Esophagus muscularis mucosa (tissue), 4 donors: Measurements from ENCODE around the gene TPGS2. TPM values are rescaled to one million over a fixed set of nuclear protein-coding genes. Genes with fewer than 3 reads are reported as not detected.

Experiments
- DNase-seq: peaks from one replicate; pipeline ENCODE4 v3.0.0-alpha.2; 2017; ENCODE audit errors: extremely low spot score
- H3K27ac ChIP-seq, 4 donors: fragments of 200-600 bp; sonication (generic); replicated peaks in 1 of 4; 1 replicate in 3 of 4; 2 replicates in 1 of 4; pipeline ENCODE4 v1.5.1; 2016 to 2019; ENCODE audit warnings: mild to moderate bottlenecking in 1 of 4
- H3K27me3 ChIP-seq, 4 donors: fragments of 200-600 bp; sonication (generic); one replicate each; pipeline versions ENCODE4 v1.5.1 to v1.6.0; 2016 to 2019
- H3K36me3 ChIP-seq, 4 donors: fragments of 200-600 bp; sonication (generic); one replicate each; pipeline ENCODE4 v1.5.1; 2016 to 2019
- H3K4me1 ChIP-seq, 4 donors: fragments of 200-600 bp; sonication (generic); one replicate each; pipeline ENCODE4 v1.5.1; 2016 to 2019
- H3K4me3 ChIP-seq, 4 donors: fragments of 200-600 bp; sonication (generic); 1 replicate in 2 of 4; 2 replicates in 2 of 4; pipeline ENCODE4 v1.5.1; 2016 to 2019; ENCODE audit warnings: mild to moderate bottlenecking in 4 of 4, moderate library complexity in 1 of 4
- H3K9me3 ChIP-seq, 4 donors: fragments of 200-600 bp; sonication (generic); 1 replicate in 3 of 4; 2 replicates in 1 of 4; pipeline ENCODE4 v1.5.1; 2016 to 2019
- EP300 ChIP-seq: sonication (generic); formaldehyde crosslinking; IDR thresholded peaks from one replicate; pipeline ENCODE4 v1.6.1; 2017; ENCODE audit warnings: antibody characterized with exemption
- POLR2A ChIP-seq: fragments of 450-650 bp; IDR thresholded peaks from one replicate; pipeline ENCODE4 v1.6.1; 2017; ENCODE audit warnings: antibody characterized with exemption, moderate library complexity, mild to moderate bottlenecking, low read depth
- POLR2AphosphoS5 ChIP-seq, 2 donors: sonication (generic); formaldehyde crosslinking; IDR thresholded peaks; one replicate each; pipeline ENCODE4 v1.6.1; 2017; ENCODE audit warnings: antibody characterized with exemption in 2 of 2
- WGBS: methylation state at CpG from one replicate; pipeline ENCODE4 v1.1.5; 2018; 5-methylcytosine and 5-hydroxymethylcytosine counted together
- intact Hi-C: fragments of 100-400 bp; cut with DNase I; formaldehyde crosslinking; loops from one replicate; pipeline ENCODE4 v1.15.1; 2023
- total RNA-seq, 4 donors: library from RNA; depleted of rRNA; stranded (reverse); fragments of >200 nt; gene quantifications; one replicate each; pipeline versions ENCODE4 v1.1.0 to v1.2.1, GENCODE V29; 2016
- TF ChIP-seq, protein P1 (sequence below), 3 experiments: fragments of 200-600 bp in 2 of 3; fragments of 450-650 bp in 1 of 3; sonication (generic) in 2 of 3; IDR thresholded peaks; one replicate each; pipeline ENCODE4 v1.5.1; 2017 to 2019; ENCODE audit warnings: antibody characterized with exemption in 3 of 3, mild to moderate bottlenecking in 2 of 3, moderate library complexity in 1 of 3

TPGS2 gene
- total RNA-seq, 4 donors from 2014 or later: 74.3 to 117 (median 91.5) TPM

DNA sequence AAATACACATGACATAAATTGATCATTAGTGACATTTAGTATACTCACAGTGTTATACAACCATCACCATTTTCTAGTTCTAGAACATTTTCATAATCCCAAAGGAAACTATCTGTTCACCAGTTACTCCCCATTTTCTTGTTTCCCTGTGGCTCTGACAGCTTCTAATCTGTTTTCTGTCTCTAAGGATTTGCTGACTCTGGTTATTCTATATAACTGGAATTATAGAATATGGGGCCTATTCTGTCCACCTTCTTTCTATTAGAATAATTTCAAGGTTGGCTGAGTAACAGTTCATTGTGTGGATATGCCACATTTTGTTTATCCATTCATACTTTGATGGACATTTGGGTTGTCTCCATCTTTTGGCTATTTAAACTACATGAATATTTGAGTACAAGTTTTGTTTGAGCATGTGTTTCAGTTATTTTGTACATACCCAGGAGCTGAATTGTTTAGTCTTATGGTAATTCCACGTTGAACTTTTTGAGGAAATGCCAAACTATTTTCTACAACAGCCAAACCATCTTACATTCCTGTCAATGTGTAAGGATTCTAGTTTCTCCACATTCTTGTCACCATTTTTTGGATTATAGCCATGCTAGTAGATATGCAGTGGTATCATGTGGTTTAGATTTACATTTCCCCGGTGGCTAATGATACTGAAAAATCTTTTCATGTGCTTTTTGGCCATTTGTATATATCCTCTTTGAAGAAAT lies 20.6 kb upstream of the TPGS2 start:
- intact Hi-C loops: no loop called here
- Histone ChIP-seq H3K9me3 (no peaks in the 10 kb centered on the region), H3K27ac (no peak overlapping the region), H3K4me1 (no peaks in the 10 kb centered on the region), H3K4me3 (no peak overlapping the region), H3K27me3 (no peaks in the 10 kb centered on the region), H3K36me3 (peaks cover 0 to 8% (median 3%) of the 10 kb centered on the region in 4 donors)
- TF ChIP-seq, protein P1, sequence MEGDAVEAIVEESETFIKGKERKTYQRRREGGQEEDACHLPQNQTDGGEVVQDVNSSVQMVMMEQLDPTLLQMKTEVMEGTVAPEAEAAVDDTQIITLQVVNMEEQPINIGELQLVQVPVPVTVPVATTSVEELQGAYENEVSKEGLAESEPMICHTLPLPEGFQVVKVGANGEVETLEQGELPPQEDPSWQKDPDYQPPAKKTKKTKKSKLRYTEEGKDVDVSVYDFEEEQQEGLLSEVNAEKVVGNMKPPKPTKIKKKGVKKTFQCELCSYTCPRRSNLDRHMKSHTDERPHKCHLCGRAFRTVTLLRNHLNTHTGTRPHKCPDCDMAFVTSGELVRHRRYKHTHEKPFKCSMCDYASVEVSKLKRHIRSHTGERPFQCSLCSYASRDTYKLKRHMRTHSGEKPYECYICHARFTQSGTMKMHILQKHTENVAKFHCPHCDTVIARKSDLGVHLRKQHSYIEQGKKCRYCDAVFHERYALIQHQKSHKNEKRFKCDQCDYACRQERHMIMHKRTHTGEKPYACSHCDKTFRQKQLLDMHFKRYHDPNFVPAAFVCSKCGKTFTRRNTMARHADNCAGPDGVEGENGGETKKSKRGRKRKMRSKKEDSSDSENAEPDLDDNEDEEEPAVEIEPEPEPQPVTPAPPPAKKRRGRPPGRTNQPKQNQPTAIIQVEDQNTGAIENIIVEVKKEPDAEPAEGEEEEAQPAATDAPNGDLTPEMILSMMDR (IDR thresholded peaks at IDR 0.05): no peak
- TF ChIP-seq POLR2AphosphoS5 (IDR thresholded peaks at IDR 0.05) (no peak), POLR2A (no peak)
- WGBS: 58% methylated on average over 2 of the region's 2 CpGs
- DNase-seq: no peak

DNA sequence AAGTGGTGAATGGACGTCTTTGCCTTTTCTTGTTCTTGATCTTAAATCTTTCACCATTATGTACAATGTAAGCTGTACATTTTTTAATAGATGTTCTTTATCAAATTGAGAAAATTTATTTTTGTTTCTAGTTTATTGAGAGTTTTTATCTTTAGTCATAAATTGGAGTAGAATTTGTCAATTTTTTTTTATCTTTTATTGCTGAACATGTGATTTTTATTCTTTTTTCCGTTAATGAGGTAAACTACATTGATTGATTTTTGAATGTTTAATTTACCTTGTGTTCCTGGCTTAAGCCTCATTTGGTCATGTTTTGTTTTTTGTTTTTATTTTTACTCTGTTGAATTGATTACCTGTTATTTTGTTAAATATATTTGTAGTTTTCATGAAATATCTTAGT lies 19.8 kb upstream of the TPGS2 start:
- 96% methylated on average over 2 of the region's 2 CpGs for WGBS
- intact Hi-C loops: no loop called here

GRCh38 chr18:36843784-36844183 lies 15.0 kb upstream of the TPGS2 start:
- intact Hi-C loops: no loop called here
- H3K36me3 ChIP-seq: peaks cover 0 to 17% (median 0%) of the 10 kb centered on the region in 4 donors
- TF ChIP-seq POLR2AphosphoS5 (IDR thresholded peaks at IDR 0.05): no peak
- no peak for TF ChIP-seq POLR2A
- TF ChIP-seq, protein P1 (IDR thresholded peaks at IDR 0.05): no peak
- no peak for TF ChIP-seq EP300

More for the DNA sequence above, 19.8 kb upstream of the TPGS2 start:
- no peaks in the 10 kb centered on the region for H3K9me3 ChIP-seq
- DNase-seq: no peak
- H3K27ac ChIP-seq: no peak overlapping the region
- no peaks in the 10 kb centered on the region for H3K4me1 ChIP-seq
- H3K36me3 ChIP-seq: peaks cover 0 to 8% (median 3%) of the 10 kb centered on the region in 4 donors
- no peak overlapping the region for H3K4me3 ChIP-seq
- TF ChIP-seq POLR2A (no peak), EP300 (no peak), POLR2AphosphoS5 (IDR thresholded peaks at IDR 0.05) (no peak)
- TF ChIP-seq, protein P1 (IDR thresholded peaks at IDR 0.05): no peak
- H3K27me3 ChIP-seq: no peaks in the 10 kb centered on the region

GRCh38 chr18:36843199-36843598 lies 14.4 kb upstream of the TPGS2 start:
- peaks cover 0 to 17% (median 0%) of the 10 kb centered on the region in 4 donors for H3K36me3 ChIP-seq
- WGBS: 96% methylated on average over 5 of the region's 5 CpGs
- H3K27ac ChIP-seq: no peak overlapping the region
- intact Hi-C loops: no loop called here
- H3K9me3 ChIP-seq: no peaks in the 10 kb centered on the region
- no peak overlapping the region for H3K4me3 ChIP-seq
- H3K4me1 ChIP-seq: no peaks in the 10 kb centered on the region
- no peak for TF ChIP-seq POLR2AphosphoS5 (IDR thresholded peaks at IDR 0.05)
- TF ChIP-seq, protein P1 (IDR thresholded peaks at IDR 0.05): no peak
- no peak for TF ChIP-seq POLR2A
- TF ChIP-seq EP300: no peak
- H3K27me3 ChIP-seq: no peaks in the 10 kb centered on the region
- no peak for DNase-seq

More at GRCh38 chr18:36843784-36844183, 15.0 kb upstream of the TPGS2 start:
- no peak for DNase-seq
- no peak overlapping the region for H3K27ac ChIP-seq
- no peaks in the 10 kb centered on the region for H3K4me1 ChIP-seq
- H3K27me3 ChIP-seq: no peaks in the 10 kb centered on the region
- no peaks in the 10 kb centered on the region for H3K9me3 ChIP-seq
- 80% methylated on average over 2 of the region's 2 CpGs for WGBS
- no peak overlapping the region for H3K4me3 ChIP-seq

GRCh38 chr18:36839835-36840234 lies 11.0 kb upstream of the TPGS2 start:
- intact Hi-C loops: no loop called here
- H3K9me3 ChIP-seq: no peaks in the 10 kb centered on the region
- 94% methylated on average over 4 of the region's 4 CpGs for WGBS
- H3K27ac ChIP-seq: no peak overlapping the region
- H3K4me1 ChIP-seq: no peaks in the 10 kb centered on the region
- peaks cover 0 to 23% (median 2%) of the 10 kb centered on the region in 4 donors for H3K36me3 ChIP-seq
- H3K27me3 ChIP-seq: no peaks in the 10 kb centered on the region
- TF ChIP-seq POLR2A: no peak
- no peak for TF ChIP-seq POLR2AphosphoS5 (IDR thresholded peaks at IDR 0.05)
- TF ChIP-seq, protein P1 (IDR thresholded peaks at IDR 0.05): no peak
- TF ChIP-seq EP300: no peak
- no peak overlapping the region for H3K4me3 ChIP-seq
- DNase-seq: no peak
